HepG2 (cell line): Measurements from ENCODE around the gene CNTFR. TPM values are rescaled to one million over a fixed set of nuclear protein-coding genes. Genes with fewer than 3 reads are reported as not detected.

Experiments used
- ATAC-seq: fragments of 200-7000 bp; cut with Tn5 transposase; 3 replicates; pipeline ENCODE4 v1.9.1; 2020; ENCODE audit warnings: mild to moderate bottlenecking, moderate library complexity
- BruUV-seq: library from RNA; stranded (reverse); fragments of 400-500 nt; replicated peaks from 2 replicates; lab custom pipeline; 2021; lab: Mats Ljungman, UMichigan
- CTCF ChIA-PET: fragments of 300-600 bp; formaldehyde crosslinking; extraction: SDS; loops from one replicate; lab custom pipeline; 2021; ENCODE audit warnings: low total read pairs, inconsistent platforms, low intra/inter-chr PET ratio; lab: Yijun Ruan, JAX
- POLR2A ChIA-PET: fragments of 350-600 bp; sonication (Branson Sonifier 250); formaldehyde crosslinking; loops from one replicate; lab custom pipeline; 2020; ENCODE audit warnings: antibody characterized with exemption, inconsistent platforms; lab: Yijun Ruan, JAX
- DNase-seq: peaks from one replicate; pipeline ENCODE4 v3.0.0-alpha.2; 2015; ENCODE audit warnings: low spot score
- FAIRE-seq: peaks from 3 replicates; lab custom pipeline; 2011; peaks lifted over from hg19 to GRCh38; lab: Jason Lieb, UNC
- H2AFZ ChIP-seq: one replicate; pipeline ENCODE4 v1.6.1; 2011; ENCODE audit warnings: low read length, inconsistent platforms
- H3K27ac ChIP-seq: fragments of 300-600 bp; 3 replicates; pipeline ENCODE4 v1.8.0; 2011; ENCODE audit warnings: mixed run types, mild to moderate bottlenecking, mixed read lengths, low read length, inconsistent platforms; ENCODE audit not compliant: insufficient read depth; ENCODE audit errors: extremely low read length
- H3K27me3 ChIP-seq, 2 experiments: fragments of 200-600 bp in 1 of 2; 2 replicates in 1 of 2; 3 replicates in 1 of 2; pipeline versions ENCODE4 v1.6.0 to v1.8.0; 2011; ENCODE audit warnings: low read length in 2 of 2, mild to moderate bottlenecking in 2 of 2, moderate library complexity in 2 of 2, inconsistent platforms in 1 of 2; ENCODE audit not compliant: insufficient read depth in 2 of 2, control insufficient read depth in 1 of 2
- H3K36me3 ChIP-seq, 2 experiments: fragments of 200-600 bp in 1 of 2; replicated peaks in 1 of 2; 2 replicates in 1 of 2; 3 replicates in 1 of 2; pipeline versions ENCODE4 v1.5.1 to v1.8.0; 2011; ENCODE audit warnings: low read length in 2 of 2, inconsistent platforms in 1 of 2; ENCODE audit not compliant: insufficient read depth in 2 of 2, control insufficient read depth in 1 of 2
- H3K4me1 ChIP-seq: 2 replicates; pipeline ENCODE4 v1.5.1; 2012; ENCODE audit warnings: low read length, inconsistent platforms; ENCODE audit not compliant: insufficient read depth
- H3K4me2 ChIP-seq: 2 replicates; pipeline ENCODE4 v1.6.0; 2011; ENCODE audit warnings: low read depth, low read length, inconsistent platforms
- H3K4me3 ChIP-seq, 3 experiments: fragments of 200-600 bp in 1 of 3; sonication (generic), shearing (Covaris generic) in 1 of 3; replicated peaks in 1 of 3; 2 replicates each; pipeline ENCODE4 v1.5.1; 2011 to 2016; ENCODE audit warnings: low read length in 3 of 3, inconsistent platforms in 2 of 3, low read depth in 2 of 3, mild to moderate bottlenecking in 2 of 3, control low read depth in 1 of 3, mixed read lengths in 1 of 3; ENCODE audit not compliant: insufficient read depth in 1 of 3
- H3K79me2 ChIP-seq: one replicate; pipeline ENCODE4 v1.6.1; 2011; ENCODE audit warnings: low read length, inconsistent platforms; ENCODE audit not compliant: insufficient read depth
- H3K9ac ChIP-seq: 2 replicates; pipeline ENCODE4 v1.6.0; 2011; ENCODE audit warnings: mild to moderate bottlenecking, low read depth, low read length, inconsistent platforms; ENCODE audit not compliant: insufficient read depth
- H3K9me3 ChIP-seq: 2 replicates; pipeline ENCODE4 v1.5.1; 2012; ENCODE audit warnings: mild to moderate bottlenecking, low read length
- H4K20me1 ChIP-seq: 2 replicates; pipeline ENCODE4 v1.6.0; 2011; ENCODE audit warnings: inconsistent platforms, mild to moderate bottlenecking, low read length, moderate library complexity; ENCODE audit not compliant: insufficient read depth
- BCL3 ChIP-seq: sonication (generic); formaldehyde crosslinking; IDR thresholded peaks from 2 replicates; pipeline ENCODE4 v1.5.1; 2020; ENCODE audit warnings: mild to moderate bottlenecking, missing genetic modification reagents, moderate library complexity
- HNF4A ChIP-seq: sonication (generic); formaldehyde crosslinking; IDR thresholded peaks from 2 replicates; pipeline ENCODE4 v1.4.0; 2020; ENCODE audit warnings: missing genetic modification reagents
- KAT7 ChIP-seq: IDR thresholded peaks from 2 replicates; pipeline ENCODE4 v1.6.1; 2018; ENCODE audit warnings: borderline replicate concordance, missing compliant biosample characterization
- MLXIP ChIP-seq: sonication (generic); formaldehyde crosslinking; IDR thresholded peaks from 2 replicates; pipeline ENCODE4 v1.9.0; 2021; ENCODE audit warnings: missing genetic modification reagents, borderline replicate concordance
- NFATC3 ChIP-seq: sonication (generic); formaldehyde crosslinking; IDR thresholded peaks from 2 replicates; pipeline ENCODE4 v1.5.1; 2020; ENCODE audit warnings: mild to moderate bottlenecking, missing genetic modification reagents
- RELA ChIP-seq: sonication (generic); formaldehyde crosslinking; IDR thresholded peaks from 2 replicates; pipeline ENCODE4 v1.4.0; 2020; ENCODE audit warnings: missing genetic modification reagents
- TARDBP ChIP-seq: sonication (generic); formaldehyde crosslinking; IDR thresholded peaks from 2 replicates; pipeline ENCODE4 v1.8.0; 2022; ENCODE audit warnings: mild to moderate bottlenecking, missing genetic modification reagents
- ZNF567 ChIP-seq: sonication (generic); formaldehyde crosslinking; IDR thresholded peaks from 2 replicates; pipeline ENCODE4 v1.8.1; 2023; ENCODE audit warnings: mild to moderate bottlenecking, missing genetic modification reagents, borderline replicate concordance
- WGBS: methylation state at CpG from one replicate; pipeline ENCODE4 v1.1.6; 2017; ENCODE audit warnings: low lambda C conversion rate; 5-methylcytosine and 5-hydroxymethylcytosine counted together
- in situ Hi-C: cut with HindIII; loops from 2 replicates; pipeline ENCODE4 v1.10.0; 2017; ENCODE audit warnings: low pct_unique_long_range_greater_than_20kb; ENCODE audit not compliant: extremely low pct_ligation_motif_present
- intact Hi-C: fragments of 100-400 bp; cut with micrococcal nuclease; formaldehyde crosslinking; loops from one replicate; pipeline ENCODE4 v1.10.0; 2022; ENCODE audit not compliant: unreplicated experiment
- polyA plus RNA-seq, 8 experiments: library from polyadenylated mRNA; depleted of rRNA in 3 of 8; stranded (reverse) in 7 of 8; unstranded in 1 of 8; fragments of >200 nt; fragmentation: Illumina TruSeq in 4 of 8; extraction: Trizol in 4 of 8; gene quantifications; 2 replicates each; pipeline versions ENCODE4 v1.2.1 to v1.2.3, GENCODE V29; 2011 to 2016; ENCODE audit warnings: low read depth in 4 of 8, missing spikeins in 1 of 8, mixed read lengths in 1 of 8; ENCODE audit not compliant: insufficient read depth in 1 of 8
- total RNA-seq, 5 experiments: library from RNA; depleted of rRNA; stranded (reverse); fragments of >200 nt; fragmentation: Illumina TruSeq; extraction: Trizol; gene quantifications; 2 replicates each; pipeline ENCODE4 v1.2.3, GENCODE V29; 2016; ENCODE audit warnings: low read depth in 1 of 5
- TF ChIP-seq, protein P1 (sequence below): sonication (generic); formaldehyde crosslinking; IDR thresholded peaks from 2 replicates; pipeline ENCODE4 v1.5.0; 2020; ENCODE audit warnings: missing genetic modification reagents

CNTFR gene
- total and polyA plus RNA-seq, 2 of the 13 experiments (the other 11 are each of a cell fraction or from before 2014, with no cell fraction given), result not detected

DNA sequence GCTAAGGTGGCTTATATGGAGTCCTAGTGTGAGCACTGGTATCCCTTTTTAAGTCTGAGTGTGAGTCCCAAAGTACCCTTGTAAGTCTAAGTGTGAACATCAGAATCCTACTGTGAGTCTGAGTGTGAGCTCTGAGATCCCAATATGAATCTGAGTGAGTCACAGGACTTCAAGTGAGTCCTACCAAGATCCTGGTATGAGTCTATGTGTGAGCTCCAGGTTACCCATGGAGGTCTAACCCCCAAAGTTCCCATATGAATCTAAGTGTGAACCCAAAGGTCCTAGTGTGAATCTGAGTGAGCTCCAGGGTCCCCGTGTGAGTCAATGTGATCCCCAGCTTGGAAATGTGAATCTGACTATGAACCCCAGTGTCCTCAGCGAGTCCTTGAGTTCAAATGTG, 2.3 kb downstream of the CNTFR start:
- CTCF ChIA-PET, result no interaction called here
- H3K4me1 ChIP-seq, result peaks cover 20% of the 10 kb centered on the region; the same call in 1 of the 2 replicates
- H2AFZ ChIP-seq, result no peak overlapping the region
- no peak overlapping the region for H3K4me3 ChIP-seq
- H3K4me2 ChIP-seq, result no peak overlapping the region
- peaks cover 19 to 90% of the 10 kb centered on the region in 2 experiments for H3K27me3 ChIP-seq
- TF ChIP-seq HNF4A (CRISPR knock-in tag) (no peak), TARDBP (CRISPR knock-in tag) (no peak), KAT7 (CRISPR knock-in tag) (no peak), ZNF567 (CRISPR knock-in tag) (no peak), NFATC3 (CRISPR knock-in tag) (no peak), MLXIP (no peak), BCL3 (CRISPR knock-in tag) (no peak), RELA (CRISPR knock-in tag) (no peak)
- TF ChIP-seq, protein P1, sequence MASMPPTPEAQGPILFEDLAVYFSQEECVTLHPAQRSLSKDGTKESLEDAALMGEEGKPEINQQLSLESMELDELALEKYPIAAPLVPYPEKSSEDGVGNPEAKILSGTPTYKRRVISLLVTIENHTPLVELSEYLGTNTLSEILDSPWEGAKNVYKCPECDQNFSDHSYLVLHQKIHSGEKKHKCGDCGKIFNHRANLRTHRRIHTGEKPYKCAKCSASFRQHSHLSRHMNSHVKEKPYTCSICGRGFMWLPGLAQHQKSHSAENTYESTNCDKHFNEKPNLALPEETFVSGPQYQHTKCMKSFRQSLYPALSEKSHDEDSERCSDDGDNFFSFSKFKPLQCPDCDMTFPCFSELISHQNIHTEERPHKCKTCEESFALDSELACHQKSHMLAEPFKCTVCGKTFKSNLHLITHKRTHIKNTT, result no peak
- TF ChIP-seq, all 625 proteins: peak for 0
- Histone ChIP-seq H4K20me1 (no peaks in the 10 kb centered on the region; the same call in 1 of the 2 replicates), H3K36me3 (no peaks in the 10 kb centered on the region), H3K9me3 (no peaks in the 10 kb centered on the region), H3K9ac (no peak overlapping the region), H3K79me2 (no peaks in the 10 kb centered on the region), H3K27ac (no peak overlapping the region)
- POLR2A ChIA-PET, result no interaction called here
- FAIRE-seq (no peak), DNase-seq (no peak), ATAC-seq (no peak)
- intact Hi-C loops, result no loop called here
- in situ Hi-C loops, result no loop called here
- WGBS, result 0% methylated on average over 2 of the region's 2 CpGs
- no TSS peak for BruUV-seq
